NK-92 treated with Interleukin-12 subunit alpha and Interleukin-12 subunit beta, amount 100 ng/mL, for 24 hours (cell line): Measurements from ENCODE around the gene WNT7B.

Source experiments
- DNase-seq: peaks from one replicate; lab custom pipeline; 2025; lab: John Stamatoyannopoulos, UW

Gene WNT7B

DNA sequence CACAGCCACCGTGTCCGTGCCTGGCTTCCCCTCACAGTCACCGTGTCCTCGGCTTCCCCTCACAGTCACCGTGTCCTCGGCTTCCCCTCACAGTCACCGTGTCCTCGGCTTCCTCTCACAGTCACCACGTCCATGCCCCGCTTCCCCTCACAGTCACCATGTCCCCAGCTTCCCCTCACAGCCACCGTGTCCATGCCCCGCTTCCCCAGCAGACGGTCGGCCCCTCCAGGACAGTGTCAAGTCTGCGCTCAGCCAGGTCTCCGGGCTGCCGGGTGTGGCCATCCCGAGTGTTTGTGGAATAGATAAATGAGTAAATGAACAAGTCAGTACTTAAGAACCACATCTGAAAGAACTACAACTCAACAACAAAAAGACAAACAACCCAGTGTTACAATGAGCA is 23.8 kb downstream of the WNT7B start:
- DNase-seq, result no peak

- DNase-seq, result no peak
Measured at GRCh38 chr22:45952553-45952952, 24.4 kb downstream of the WNT7B start.

DNA sequence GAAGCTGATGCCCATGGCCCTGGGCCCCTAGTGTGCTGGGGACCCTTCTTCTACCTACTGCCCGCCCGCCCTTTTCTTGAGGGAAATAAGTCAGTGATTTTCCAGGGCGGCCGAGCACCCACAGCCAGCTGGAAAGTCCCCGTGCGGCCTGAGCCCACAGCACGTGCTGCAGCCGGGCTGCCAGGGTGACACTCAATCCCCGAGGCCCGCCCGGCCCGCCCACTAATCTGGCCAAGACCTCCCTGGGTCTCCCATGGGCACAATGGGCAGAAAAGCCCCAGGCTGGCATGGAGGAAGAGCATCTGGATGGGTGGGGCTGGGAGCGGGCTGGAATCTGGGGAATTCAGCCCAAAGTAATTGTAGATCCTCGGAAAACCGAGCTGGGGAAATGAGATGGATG is 24.8 kb downstream of the WNT7B start:
- DNase-seq, result no peak

DNA sequence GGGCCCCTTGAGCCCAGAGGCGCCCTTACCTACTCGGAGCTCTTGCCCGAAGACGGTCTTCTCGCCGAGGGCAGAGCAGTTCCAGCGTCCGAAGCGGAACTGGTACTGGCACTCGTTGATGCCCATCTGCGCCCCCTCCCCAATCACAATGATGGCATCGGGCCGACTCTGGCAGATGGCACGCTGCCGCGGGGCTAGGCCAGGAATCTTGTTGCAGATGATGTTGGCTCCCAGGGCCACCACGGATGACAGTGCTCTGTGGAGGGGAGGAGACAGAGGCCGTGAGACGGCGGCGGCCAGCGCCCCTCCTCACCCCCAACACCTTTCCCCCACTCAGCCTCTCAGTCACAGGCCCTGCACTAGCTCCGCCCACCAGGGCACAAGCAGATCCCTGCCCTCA is 27.1 kb downstream of the WNT7B start:
- DNase-seq, result no peak

GRCh38 chr22:45949258-45949870 is 27.6 kb downstream of the WNT7B start:
- DNase-seq, result no peak

DNA sequence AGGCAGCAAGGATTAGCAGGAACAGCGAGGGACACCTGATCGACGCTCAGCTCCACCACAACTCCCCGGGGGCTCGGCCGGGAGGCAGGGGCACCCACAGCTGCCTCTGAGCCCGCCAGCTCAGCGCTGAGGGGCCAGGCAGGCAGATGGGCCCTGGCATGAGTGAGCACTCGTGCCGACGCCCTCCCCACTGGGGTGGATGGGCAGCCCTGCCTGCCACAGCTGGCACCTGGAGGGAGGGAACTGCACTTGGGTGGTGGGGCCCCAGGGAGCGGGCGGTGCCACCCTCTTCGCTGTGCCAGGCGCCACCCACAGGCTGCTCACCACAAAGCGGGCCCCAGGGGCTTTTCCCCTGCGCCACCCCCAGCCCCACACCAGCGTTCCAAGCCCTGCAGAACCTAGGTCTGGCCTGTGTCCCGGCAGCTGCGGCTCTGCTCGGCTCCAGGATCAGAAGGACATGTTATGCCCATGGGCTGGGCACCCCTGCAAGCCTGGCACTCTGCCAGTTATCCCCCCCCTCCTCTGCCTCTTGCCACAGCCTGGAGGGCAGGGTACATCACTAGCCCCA is 28.8 kb downstream of the WNT7B start:
- DNase-seq, result no peak

GRCh38 chr22:45946805-45947600 is 30.0 kb downstream of the WNT7B start:
- no peak for DNase-seq

DNA sequence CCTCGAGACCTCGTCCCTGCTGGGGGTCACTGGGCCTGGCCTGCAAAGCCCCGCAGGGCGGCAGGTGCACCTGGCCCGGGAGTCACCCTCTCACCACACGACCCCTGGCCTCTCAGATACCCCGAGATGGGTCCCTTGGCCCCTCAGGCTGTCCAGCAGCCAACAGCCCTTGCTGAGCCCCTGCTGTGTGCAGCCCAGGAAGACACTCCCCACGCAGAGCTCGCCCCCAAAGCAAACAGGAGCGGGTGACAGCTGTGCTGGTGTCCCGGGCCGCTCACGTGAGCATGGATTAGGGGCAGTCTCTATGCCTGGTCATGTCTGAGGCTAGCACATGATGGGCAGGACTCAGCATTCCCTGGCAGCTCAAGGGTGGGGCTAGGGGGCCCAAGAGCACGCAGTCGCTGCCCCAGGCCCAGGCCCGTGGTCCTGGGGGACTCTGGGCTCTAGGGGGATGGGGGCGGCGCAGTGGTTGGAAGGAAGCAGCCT is 31.3 kb downstream of the WNT7B start:
- no peak for DNase-seq

DNA sequence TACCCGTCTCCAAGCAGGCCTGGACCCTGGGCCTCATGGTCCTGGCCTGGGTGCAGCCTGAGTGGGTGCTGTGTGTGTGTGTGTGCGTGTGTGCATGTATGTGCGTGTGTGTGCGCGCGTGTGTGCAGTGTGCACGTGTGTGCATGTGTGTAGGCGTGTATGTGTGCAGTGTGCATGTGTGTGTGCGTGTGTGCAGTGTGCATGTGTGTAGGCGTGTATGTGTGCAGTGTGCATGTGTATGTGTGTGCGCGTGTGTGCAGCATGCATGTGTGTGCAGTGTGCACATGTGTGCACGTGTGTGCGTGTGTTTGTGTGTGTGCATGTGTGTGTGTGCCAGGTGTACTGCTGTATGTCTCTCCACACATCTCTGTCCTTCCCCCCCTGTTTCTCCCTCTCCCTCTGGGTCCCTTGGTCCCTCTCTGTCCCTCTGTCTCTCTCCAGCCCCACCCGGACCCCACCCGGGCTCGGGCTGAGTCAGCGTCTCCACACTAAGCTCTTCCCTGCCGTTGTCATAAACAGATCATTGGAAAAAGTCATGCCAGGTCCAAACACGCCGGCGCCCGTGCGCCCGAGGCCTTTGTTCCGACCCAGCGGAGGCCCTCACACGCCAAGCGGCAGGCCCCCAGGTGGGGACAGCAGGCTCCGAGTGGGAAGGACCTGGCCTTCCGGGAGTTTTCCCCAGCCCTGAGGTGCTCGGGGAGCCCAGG is 34.0 kb downstream of the WNT7B start:
- DNase-seq, result no peak

- no peak for DNase-seq
Measured at GRCh38 chr22:45942344-45942743, 34.6 kb downstream of the WNT7B start.

- DNase-seq, result no peak
Measured at GRCh38 chr22:45938913-45939312, 38.0 kb downstream of the WNT7B start.

DNA sequence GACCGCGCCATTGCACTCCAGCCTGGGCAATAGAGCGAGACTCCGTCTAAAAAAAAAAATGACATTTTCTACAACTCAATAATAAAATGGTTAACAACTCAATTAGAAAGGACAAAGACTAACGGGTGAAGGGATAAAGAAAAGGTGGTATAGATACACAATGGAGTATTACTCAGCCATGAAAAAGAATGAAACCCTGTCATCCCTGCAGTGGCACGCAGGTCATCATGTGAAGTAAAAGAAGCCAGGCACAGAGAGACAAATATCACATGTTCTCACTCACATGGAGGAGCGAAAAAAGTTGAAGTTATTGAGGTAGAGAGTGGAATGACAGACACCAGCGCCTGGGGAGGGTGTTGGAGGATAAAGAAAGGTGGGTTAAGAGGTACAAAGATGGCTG is 39.0 kb downstream of the WNT7B start:
- DNase-seq, result no peak

DNA sequence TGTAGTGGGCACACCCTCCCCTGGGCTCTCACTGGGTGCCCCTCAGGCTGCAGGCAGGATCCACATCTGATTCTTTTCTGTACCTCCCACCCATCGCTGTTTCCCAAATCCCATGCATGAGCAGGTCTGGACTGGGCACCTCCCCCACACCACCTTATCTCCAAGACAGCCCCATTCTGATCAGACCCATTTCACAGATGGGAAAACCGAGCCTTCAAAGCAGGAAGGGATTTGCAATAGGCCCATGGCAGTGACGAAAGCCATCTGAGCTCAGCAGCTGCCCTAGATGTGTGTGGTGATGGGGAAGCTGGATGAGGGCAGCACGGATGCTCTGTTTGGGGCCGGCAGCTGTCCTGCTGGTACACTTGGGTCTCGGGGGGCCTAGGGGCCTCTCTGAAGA is 41.4 kb downstream of the WNT7B start:
- DNase-seq, result no peak

DNA sequence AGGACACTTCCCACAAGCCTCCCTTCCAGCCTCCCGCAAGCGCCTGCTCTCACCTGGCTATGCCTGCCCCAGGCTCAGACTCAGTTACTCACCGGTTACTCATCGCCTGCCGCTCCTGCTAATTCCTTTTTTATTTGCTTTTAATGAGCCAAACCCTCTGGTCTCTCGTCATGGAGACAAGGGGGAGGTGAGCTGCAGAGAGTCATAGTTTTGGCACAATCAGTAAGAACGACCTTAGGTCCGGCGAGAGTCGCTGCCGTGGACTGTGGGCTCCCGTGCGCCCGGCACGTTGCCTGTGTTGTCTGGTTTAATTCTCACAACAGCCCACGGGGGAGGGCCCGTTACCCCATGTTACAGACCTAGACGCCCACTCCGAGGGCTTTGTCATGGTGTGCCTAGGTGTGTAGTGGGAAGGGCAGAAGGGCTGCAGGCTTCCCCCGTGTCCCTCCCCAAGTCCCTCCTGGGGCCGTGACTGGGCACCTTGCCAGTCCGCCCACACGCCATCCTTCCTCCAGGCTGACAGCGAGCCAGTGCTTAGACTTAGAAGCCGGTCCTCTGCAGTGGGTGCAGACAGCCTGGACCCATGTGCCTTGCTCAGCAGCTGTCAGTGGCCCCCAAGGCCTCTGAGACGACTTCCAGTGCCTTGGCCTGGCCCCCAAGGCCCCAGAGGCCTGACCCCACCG is 42.2 kb downstream of the WNT7B start:
- no peak for DNase-seq

- DNase-seq, result no peak
Measured at GRCh38 chr22:45934168-45934564, 42.8 kb downstream of the WNT7B start.

- DNase-seq, result no peak
Measured at GRCh38 chr22:45933506-45934167, 43.3 kb downstream of the WNT7B start.

DNA sequence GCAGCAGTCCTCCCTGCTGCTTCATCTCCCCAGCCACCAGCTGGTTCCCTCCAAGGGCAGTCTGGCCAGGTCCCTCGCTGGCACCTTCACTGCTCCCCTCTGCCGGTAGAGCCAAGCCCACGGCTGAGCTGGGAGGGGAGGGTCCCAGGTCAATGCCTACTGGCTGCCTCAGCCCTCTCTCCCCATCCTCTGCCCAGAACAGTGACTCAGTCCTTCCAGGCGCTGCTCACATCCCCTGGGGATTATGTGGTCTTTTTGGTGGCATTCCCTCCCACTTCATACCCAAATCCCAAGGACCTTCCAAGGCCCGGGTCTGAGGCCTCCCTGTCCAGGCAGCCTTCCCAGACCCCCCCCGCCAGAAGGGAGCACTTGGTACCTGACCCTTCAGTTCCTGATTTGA is 44.9 kb downstream of the WNT7B start:
- DNase-seq, result no peak

DNA sequence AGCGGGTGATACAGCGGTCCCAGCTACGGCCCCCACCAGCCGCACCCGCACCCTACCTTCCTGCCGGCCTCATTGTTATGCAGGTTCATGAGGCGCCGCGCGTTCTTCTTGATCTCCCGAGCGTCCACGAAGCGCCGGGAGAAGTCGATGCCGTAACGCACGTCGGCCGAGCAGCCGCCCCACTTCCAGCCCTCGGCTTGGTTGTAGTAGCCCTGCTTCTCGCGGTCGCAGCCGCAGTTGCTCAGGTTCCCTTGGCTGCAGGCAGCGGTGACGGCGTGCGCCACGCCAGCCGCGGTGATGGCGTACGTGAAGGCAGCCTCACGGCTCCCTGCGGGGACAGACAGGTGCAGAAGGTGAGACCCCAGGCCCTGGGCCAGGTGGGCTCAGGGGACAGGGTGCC is 45.9 kb downstream of the WNT7B start:
- DNase-seq, result no peak

GRCh38 chr22:45930324-45930723 is 46.6 kb downstream of the WNT7B start:
- no peak for DNase-seq

DNA sequence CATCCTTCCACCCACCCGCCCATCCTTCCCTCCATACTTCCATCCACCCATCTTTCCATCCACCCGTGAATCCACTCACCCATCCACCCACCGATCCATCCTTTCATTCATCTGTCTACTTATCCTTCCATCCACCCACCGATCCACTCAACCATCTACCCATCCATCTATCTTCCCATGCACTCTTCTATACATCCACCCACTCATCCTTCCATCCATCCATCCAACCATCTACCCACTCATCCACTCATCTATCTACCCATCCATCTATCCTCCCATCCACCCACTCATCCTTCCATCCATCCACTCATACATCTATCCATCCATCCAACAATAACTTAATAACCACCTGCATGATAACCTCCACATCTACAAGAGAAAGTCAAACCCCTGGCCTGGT is 47.3 kb downstream of the WNT7B start:
- DNase-seq, result no peak

DNA sequence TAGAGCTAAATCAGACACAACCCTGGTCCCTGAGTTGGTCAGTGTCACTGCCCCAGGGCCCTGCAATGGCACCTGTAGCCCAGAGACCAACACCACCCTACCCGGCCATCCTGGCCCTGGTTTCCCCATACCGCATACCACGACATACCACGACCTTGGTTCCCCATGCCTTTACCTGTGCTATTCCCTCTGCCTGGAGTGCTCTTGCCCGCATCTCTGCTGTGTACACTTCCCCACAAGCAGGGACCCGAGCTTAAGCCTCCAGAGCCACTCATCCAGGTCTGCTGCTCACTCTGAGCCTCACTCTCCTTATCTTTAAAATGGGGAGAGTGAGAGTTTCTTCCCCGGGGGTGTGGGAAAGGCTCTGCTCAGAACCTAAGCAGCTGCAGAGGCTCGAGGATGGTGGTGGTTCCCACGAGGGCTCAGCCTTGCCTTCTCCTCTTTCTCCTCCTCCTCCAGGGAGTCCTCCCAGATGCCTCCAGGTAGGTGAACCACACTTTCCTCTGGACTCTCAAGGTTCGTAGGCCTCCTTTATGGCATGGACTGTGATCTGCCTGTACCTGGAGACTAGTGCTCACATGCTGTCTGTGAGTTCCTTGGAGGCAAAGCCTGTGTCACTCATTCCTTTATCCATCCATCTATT is 48.1 kb downstream of the WNT7B start:
- DNase-seq, result no peak
